Panc1 (cell line): ENCODE data around the gene CFHR3. TPM values are rescaled to one million over a fixed set of nuclear protein-coding genes. Genes with fewer than 3 reads are reported as not detected.
"Not testable (repeated sequence)": the region's sequence is repeated elsewhere in the genome, so short reads cannot be mapped to it uniquely, and the experiment has no call there.

Source experiments
- ATAC-seq: fragments of 200-7000 bp; cut with Tn5 transposase; 2 replicates; pipeline ENCODE4 v1.9.1; 2020; ENCODE audit warnings: mild to moderate bottlenecking, moderate library complexity
- BruUV-seq: library from RNA; stranded (reverse); fragments of 400-500 nt; replicated peaks from 2 replicates; lab custom pipeline; 2021; lab: Mats Ljungman, UMichigan
- CTCF ChIA-PET: fragments of 300-600 bp; sonication (Branson Sonifier 250); formaldehyde crosslinking; loops from one replicate; lab custom pipeline; 2022; ENCODE audit warnings: antibody characterized with exemption; lab: Charles Lee
- POLR2A ChIA-PET: fragments of 300-600 bp; sonication (Branson Sonifier 250); formaldehyde crosslinking; loops from one replicate; lab custom pipeline; 2022; ENCODE audit warnings: antibody characterized with exemption; lab: Charles Lee
- DNase-seq: peaks from one replicate; pipeline ENCODE4 v3.0.0-alpha.2; 2010; ENCODE audit warnings: low read depth, low spot score
- H3K27ac ChIP-seq: 2 replicates; pipeline ENCODE4 v1.5.1; 2011; ENCODE audit warnings: mild to moderate bottlenecking, low read length, inconsistent platforms
- H3K27me3 ChIP-seq: fragments of 200-500 bp; sonication (Bioruptor generic); 2 replicates; pipeline ENCODE4 v1.6.0; 2014; ENCODE audit warnings: low read length, inconsistent platforms; ENCODE audit not compliant: control insufficient read depth, insufficient read depth
- H3K36me3 ChIP-seq: fragments of 200-500 bp; sonication (Bioruptor generic); 2 replicates; pipeline ENCODE4 v1.5.1; 2014; ENCODE audit warnings: inconsistent platforms, mild to moderate bottlenecking, low read length, moderate library complexity; ENCODE audit not compliant: control insufficient read depth, insufficient read depth
- H3K4me1 ChIP-seq: 2 replicates; pipeline ENCODE4 v1.5.1; 2011; ENCODE audit warnings: inconsistent platforms, mild to moderate bottlenecking, low read length, moderate library complexity; ENCODE audit not compliant: control insufficient read depth, insufficient read depth
- H3K4me3 ChIP-seq, 2 experiments: 2 replicates each; pipeline ENCODE4 v1.5.1; 2011 to 2012; ENCODE audit warnings: low read depth in 2 of 2, low read length in 2 of 2, mild to moderate bottlenecking in 2 of 2, inconsistent platforms in 1 of 2, moderate library complexity in 1 of 2
- H3K9me3 ChIP-seq: fragments of 200-500 bp; sonication (Bioruptor generic); 2 replicates; pipeline ENCODE4 v1.5.1; 2014; ENCODE audit warnings: low read depth, mild to moderate bottlenecking, inconsistent platforms, low read length, moderate library complexity; ENCODE audit not compliant: control insufficient read depth, insufficient read depth
- CTCF ChIP-seq: fragments of 450-650 bp; IDR thresholded peaks from 2 replicates; pipeline ENCODE4 v1.5.1; 2017; ENCODE audit warnings: mild to moderate bottlenecking
- POLR2AphosphoS5 ChIP-seq: IDR thresholded peaks from 2 replicates; pipeline ENCODE4 v1.6.1; 2012; ENCODE audit warnings: mild to moderate bottlenecking, low read depth, low read length, moderate library complexity
- REST ChIP-seq, 2 experiments: IDR thresholded peaks; 2 replicates each; pipeline ENCODE4 v1.6.1; 2011 to 2012; ENCODE audit warnings: low read depth in 2 of 2, control low read depth in 1 of 2, low read length in 1 of 2, mild to moderate bottlenecking in 1 of 2, moderate library complexity in 1 of 2; ENCODE audit not compliant: insufficient read depth in 1 of 2
- SIN3A ChIP-seq: IDR thresholded peaks from 2 replicates; pipeline ENCODE4 v1.6.1; 2012; ENCODE audit warnings: low read depth, mild to moderate bottlenecking, low read length, moderate library complexity, borderline replicate concordance; ENCODE audit not compliant: insufficient read depth
- TCF7L2 ChIP-seq: IDR thresholded peaks from 2 replicates; pipeline ENCODE4 v1.6.1; 2011; ENCODE audit warnings: mild to moderate bottlenecking, low read depth, low read length, inconsistent platforms
- in situ Hi-C: cut with HindIII; loops from 2 replicates; pipeline ENCODE4 v1.10.0; 2016; ENCODE audit warnings: low sequenced_read_pairs, low pct_unique_long_range_greater_than_20kb
- intact Hi-C: fragments of 100-400 bp; cut with micrococcal nuclease; formaldehyde crosslinking; loops from one replicate; pipeline ENCODE4 v1.10.0; 2022; ENCODE audit not compliant: unreplicated experiment
- total RNA-seq: library from RNA; stranded (reverse); gene quantifications from one replicate; pipeline ENCODE4 v1.2.1, GENCODE V29; 2021; ENCODE audit not compliant: unreplicated experiment

CFHR3 gene
- total RNA-seq, 1 experiment from 2014 or later = not detected

- Histone ChIP-seq H3K27ac (no peak overlapping the region), H3K4me3 (no peak overlapping the region), H3K4me1 (no peaks in the 10 kb centered on the region), H3K36me3 (no peaks in the 10 kb centered on the region), H3K9me3 (no peaks in the 10 kb centered on the region), H3K27me3 (no peaks in the 10 kb centered on the region)
- DNase-seq (no peak), ATAC-seq (no peak)
- in situ Hi-C loops (no loop called here), intact Hi-C loops (no loop called here)
- CTCF ChIA-PET = no interaction called here
- no peak for TF ChIP-seq POLR2AphosphoS5
- no peak for TF ChIP-seq REST (IDR thresholded peaks at IDR 0.05; ENCODE audit: insufficient read depth in 1 of 2, low read depth in 2 of 2, low read length in 1 of 2)
- no peak for TF ChIP-seq TCF7L2
- TF ChIP-seq SIN3A = no peak
- TF ChIP-seq CTCF = no peak
- POLR2A ChIA-PET = no interaction called here
- no TSS peak for BruUV-seq
These were observed 4.5 kb downstream of the CFHR3 start for GRCh38 chr1:196779093-196779492.

GRCh38 chr1:196791252-196791651 lies 16.6 kb downstream of the CFHR3 start:
- H3K27ac ChIP-seq, H3K36me3 ChIP-seq, intact Hi-C loops, H3K9me3 ChIP-seq, H3K27me3 ChIP-seq, DNase-seq, ATAC-seq, H3K4me1 ChIP-seq, POLR2A ChIA-PET, in situ Hi-C loops, H3K4me3 ChIP-seq, CTCF ChIA-PET, BruUV-seq: not testable (repeated sequence)

- ATAC-seq, CTCF ChIA-PET, H3K9me3 ChIP-seq, POLR2A ChIA-PET, H3K27ac ChIP-seq, DNase-seq, intact Hi-C loops, H3K27me3 ChIP-seq, BruUV-seq, H3K4me1 ChIP-seq, H3K36me3 ChIP-seq, H3K4me3 ChIP-seq, in situ Hi-C loops: not testable (repeated sequence)
These were observed 19.5 kb downstream of the CFHR3 start for GRCh38 chr1:196794103-196794502.
